ENCODE results near the gene DYNLRB1. TPM values are rescaled to one million over a fixed set of nuclear protein-coding genes. Genes with fewer than 3 reads are reported as not detected.

Gene DYNLRB1
- total RNA-seq, 5 donors from 2014 or later (not counting 1 experiment from before 2014, with no cell fraction given): 49.6 to 83.6 (median 73.8) TPM

GRCh38 chr20:34561661-34562060 is 45.4 kb downstream of the DYNLRB1 start:
- ChIA-PET CTCF (interaction anchor here in 1 of 2 donors (0.6 kb wide), 2 partner anchors 165 to 234 kb away, joined by 3 to 4 read pairs; no protein-coding TSS in a partner anchor), POLR2A (no interaction called here)
- Mint-ChIP-seq H3K9me3 (no peaks in the 10 kb centered on the region), H3K27me3 (no peaks in the 10 kb centered on the region), H3K4me3 (peak overlapping the region in 2 of 3 donors; percentile 25 to 32), H3K27ac (peak overlapping the region; percentile 11 to 54), H3K36me3 (no peaks in the 10 kb centered on the region), H3K4me1 (peaks cover 12 to 16% (median 15%) of the 10 kb centered on the region in 3 donors)
- WGBS (ENCODE audit: insufficient coverage): 91% methylated on average over 8 of the region's 10 CpGs
- ATAC-seq (replicated peaks in 1 of 4) (no peak), DNase-seq (no peak)
- H3K36me3 ChIP-seq (ENCODE audit: control insufficient read depth in 2 of 2, extremely low read depth in 1 of 2, insufficient read depth in 1 of 2, low read length in 1 of 2): peaks cover 0 to 2% of the 10 kb centered on the region in 2 donors
- H3K27ac ChIP-seq (ENCODE audit: low read length): no peak overlapping the region
- H3K4me1 ChIP-seq (ENCODE audit: control insufficient read depth in 1 of 2, extremely low read depth in 1 of 2, insufficient read depth in 2 of 2, low read length in 2 of 2): peaks cover 2 to 9% of the 10 kb centered on the region in 2 experiments
- H3K9me3 ChIP-seq: no peaks in the 10 kb centered on the region
- no peak overlapping the region for H3K4me3 ChIP-seq (ENCODE audit: control insufficient read depth in 1 of 2, extremely low read depth in 1 of 2, low read length in 1 of 2)
- H3K27me3 ChIP-seq (replicated peaks in 1 of 2; ENCODE audit: control insufficient read depth in 2 of 2, extremely low read depth in 1 of 2, insufficient read depth in 2 of 2, low read length in 1 of 2): no peaks in the 10 kb centered on the region

GRCh38 chr20:34562641-34563040 is 46.4 kb downstream of the DYNLRB1 start:
- peaks cover 7 to 8% (median 8%) of the 10 kb centered on the region in 3 donors for H3K4me1 Mint-ChIP-seq
- ATAC-seq (replicated peaks in 1 of 4) (no peak), DNase-seq (peak in 2 of 35 experiments; percentile 7 to 20)
- Histone ChIP-seq H3K4me3 (ENCODE audit: control insufficient read depth in 1 of 2, extremely low read depth in 1 of 2, low read length in 1 of 2) (no peak overlapping the region), H3K36me3 (ENCODE audit: control insufficient read depth in 2 of 2, extremely low read depth in 1 of 2, insufficient read depth in 1 of 2, low read length in 1 of 2) (peaks cover 0 to 9% of the 10 kb centered on the region in 2 donors), H3K4me1 (ENCODE audit: control insufficient read depth in 1 of 2, extremely low read depth in 1 of 2, insufficient read depth in 2 of 2, low read length in 2 of 2) (peaks cover 2 to 6% of the 10 kb centered on the region in 2 experiments), H3K27me3 (replicated peaks in 1 of 2; ENCODE audit: control insufficient read depth in 2 of 2, extremely low read depth in 1 of 2, insufficient read depth in 2 of 2, low read length in 1 of 2) (no peaks in the 10 kb centered on the region), H3K9me3 (no peaks in the 10 kb centered on the region), H3K27ac (ENCODE audit: low read length) (no peak overlapping the region)
- H3K9me3 Mint-ChIP-seq: no peaks in the 10 kb centered on the region
- 94% methylated on average over 3 of the region's 5 CpGs for WGBS (ENCODE audit: insufficient coverage)
- no peak overlapping the region for H3K4me3 Mint-ChIP-seq
- CTCF ChIA-PET: interaction anchor here in 1 of 2 donors (0.5 kb wide), 1 partner anchor 128 kb away, joined by 3 read pairs; no protein-coding TSS in a partner anchor
- POLR2A ChIA-PET: no interaction called here
- no peak overlapping the region for H3K27ac Mint-ChIP-seq
- no peaks in the 10 kb centered on the region for H3K36me3 Mint-ChIP-seq
- no peaks in the 10 kb centered on the region for H3K27me3 Mint-ChIP-seq

GRCh38 chr20:34564833-34565232 is 48.6 kb downstream of the DYNLRB1 start:
- Histone ChIP-seq H3K4me1 (ENCODE audit: control insufficient read depth in 1 of 2, extremely low read depth in 1 of 2, insufficient read depth in 2 of 2, low read length in 2 of 2) (no peaks in the 10 kb centered on the region), H3K36me3 (ENCODE audit: control insufficient read depth in 2 of 2, extremely low read depth in 1 of 2, insufficient read depth in 1 of 2, low read length in 1 of 2) (peaks cover 0 to 19% of the 10 kb centered on the region in 2 donors), H3K27me3 (replicated peaks in 1 of 2; ENCODE audit: control insufficient read depth in 2 of 2, extremely low read depth in 1 of 2, insufficient read depth in 2 of 2, low read length in 1 of 2) (no peaks in the 10 kb centered on the region), H3K4me3 (ENCODE audit: control insufficient read depth in 1 of 2, extremely low read depth in 1 of 2, low read length in 1 of 2) (no peak overlapping the region), H3K27ac (ENCODE audit: low read length) (no peak overlapping the region), H3K9me3 (no peaks in the 10 kb centered on the region)
- Mint-ChIP-seq H3K27ac (no peak overlapping the region), H3K4me1 (no peaks in the 10 kb centered on the region), H3K4me3 (no peak overlapping the region), H3K27me3 (no peaks in the 10 kb centered on the region), H3K9me3 (no peaks in the 10 kb centered on the region), H3K36me3 (peaks cover 3% of the 10 kb centered on the region)
- no peak for DNase-seq
- ATAC-seq (replicated peaks in 1 of 4): no peak
- ChIA-PET CTCF (no interaction called here), POLR2A (no interaction called here)
- WGBS (ENCODE audit: insufficient coverage): 85% methylated on average over 7 of the region's 7 CpGs

- DNase-seq: no peak
- Histone ChIP-seq H3K9me3 (no peaks in the 10 kb centered on the region), H3K4me1 (ENCODE audit: control insufficient read depth in 1 of 2, extremely low read depth in 1 of 2, insufficient read depth in 2 of 2, low read length in 2 of 2) (no peaks in the 10 kb centered on the region), H3K36me3 (ENCODE audit: control insufficient read depth in 2 of 2, extremely low read depth in 1 of 2, insufficient read depth in 1 of 2, low read length in 1 of 2) (peaks cover 0 to 33% of the 10 kb centered on the region in 2 donors), H3K4me3 (ENCODE audit: control insufficient read depth in 1 of 2, extremely low read depth in 1 of 2, low read length in 1 of 2) (no peak overlapping the region), H3K27me3 (replicated peaks in 1 of 2; ENCODE audit: control insufficient read depth in 2 of 2, extremely low read depth in 1 of 2, insufficient read depth in 2 of 2, low read length in 1 of 2) (no peaks in the 10 kb centered on the region), H3K27ac (ENCODE audit: low read length) (no peak overlapping the region)
- H3K27me3 Mint-ChIP-seq: no peaks in the 10 kb centered on the region
- POLR2A ChIA-PET: no interaction called here
- CTCF ChIA-PET: interaction anchor here in 1 of 2 donors (0.5 kb wide), 1 partner anchor 23 kb away, joined by 3 read pairs; no protein-coding TSS in a partner anchor
- H3K9me3 Mint-ChIP-seq: no peaks in the 10 kb centered on the region
- H3K4me3 Mint-ChIP-seq: no peak overlapping the region
- H3K36me3 Mint-ChIP-seq: peaks cover 14% of the 10 kb centered on the region
- peak overlapping the region in 1 of 2 donors; percentile 34 for H3K27ac Mint-ChIP-seq
- WGBS (ENCODE audit: insufficient coverage): 94% methylated on average over 3 of the region's 9 CpGs
- ATAC-seq (replicated peaks in 1 of 4): no peak
- peaks cover 0 to 8% (median 2%) of the 10 kb centered on the region in 3 donors for H3K4me1 Mint-ChIP-seq
These were observed 51.0 kb downstream of the DYNLRB1 start for GRCh38 chr20:34566978-34567891.

GRCh38 chr20:34567892-34568865 is 52.0 kb downstream of the DYNLRB1 start:
- H3K9me3 ChIP-seq: no peaks in the 10 kb centered on the region
- H3K36me3 Mint-ChIP-seq: peaks cover 14% of the 10 kb centered on the region
- ChIA-PET POLR2A (no interaction called here), CTCF (no interaction called here)
- H3K27me3 ChIP-seq (replicated peaks in 1 of 2; ENCODE audit: control insufficient read depth in 2 of 2, extremely low read depth in 1 of 2, insufficient read depth in 2 of 2, low read length in 1 of 2): no peaks in the 10 kb centered on the region
- no peaks in the 10 kb centered on the region for H3K9me3 Mint-ChIP-seq
- 97% methylated on average over 11 of the region's 15 CpGs for WGBS (ENCODE audit: insufficient coverage)
- no peak for ATAC-seq (replicated peaks in 1 of 4)
- H3K27me3 Mint-ChIP-seq: no peaks in the 10 kb centered on the region
- no peak overlapping the region for H3K4me3 Mint-ChIP-seq
- H3K4me1 Mint-ChIP-seq: peaks cover 0 to 8% (median 2%) of the 10 kb centered on the region in 3 donors
- no peak overlapping the region for H3K4me3 ChIP-seq (ENCODE audit: control insufficient read depth in 1 of 2, extremely low read depth in 1 of 2, low read length in 1 of 2)
- no peak overlapping the region for H3K27ac ChIP-seq (ENCODE audit: low read length)
- no peaks in the 10 kb centered on the region for H3K4me1 ChIP-seq (ENCODE audit: control insufficient read depth in 1 of 2, extremely low read depth in 1 of 2, insufficient read depth in 2 of 2, low read length in 2 of 2)
- H3K27ac Mint-ChIP-seq: no peak overlapping the region
- H3K36me3 ChIP-seq (ENCODE audit: control insufficient read depth in 2 of 2, extremely low read depth in 1 of 2, insufficient read depth in 1 of 2, low read length in 1 of 2): peaks cover 0 to 33% of the 10 kb centered on the region in 2 donors
- no peak for DNase-seq

GRCh38 chr20:34569598-34569997 is 53.4 kb downstream of the DYNLRB1 start:
- Histone ChIP-seq H3K36me3 (ENCODE audit: control insufficient read depth in 2 of 2, extremely low read depth in 1 of 2, insufficient read depth in 1 of 2, low read length in 1 of 2) (peaks cover 5 to 47% of the 10 kb centered on the region in 2 donors), H3K9me3 (no peaks in the 10 kb centered on the region), H3K4me1 (ENCODE audit: control insufficient read depth in 1 of 2, extremely low read depth in 1 of 2, insufficient read depth in 2 of 2, low read length in 2 of 2) (no peaks in the 10 kb centered on the region), H3K27ac (ENCODE audit: low read length) (no peak overlapping the region), H3K27me3 (replicated peaks in 1 of 2; ENCODE audit: control insufficient read depth in 2 of 2, extremely low read depth in 1 of 2, insufficient read depth in 2 of 2, low read length in 1 of 2) (no peaks in the 10 kb centered on the region), H3K4me3 (ENCODE audit: control insufficient read depth in 1 of 2, extremely low read depth in 1 of 2, low read length in 1 of 2) (no peak overlapping the region)
- POLR2A ChIA-PET: no interaction called here
- no peak for DNase-seq
- Mint-ChIP-seq H3K9me3 (no peaks in the 10 kb centered on the region), H3K27ac (no peak overlapping the region), H3K4me1 (peaks cover 0 to 8% (median 2%) of the 10 kb centered on the region in 3 donors), H3K36me3 (peaks cover 24% of the 10 kb centered on the region), H3K4me3 (no peak overlapping the region), H3K27me3 (no peaks in the 10 kb centered on the region)
- 100% methylated on average over 1 of the region's 2 CpGs for WGBS (ENCODE audit: insufficient coverage)
- ATAC-seq (replicated peaks in 1 of 4): no peak
- CTCF ChIA-PET: no interaction called here
